ENCODE data around the gene TIMD4. TPM values are rescaled to one million over a fixed set of nuclear protein-coding genes. Genes with fewer than 3 reads are reported as not detected.

Gene TIMD4
- total RNA-seq, 4 donors from 2014 or later, result 1.0 TPM; not detected in 3

DNA sequence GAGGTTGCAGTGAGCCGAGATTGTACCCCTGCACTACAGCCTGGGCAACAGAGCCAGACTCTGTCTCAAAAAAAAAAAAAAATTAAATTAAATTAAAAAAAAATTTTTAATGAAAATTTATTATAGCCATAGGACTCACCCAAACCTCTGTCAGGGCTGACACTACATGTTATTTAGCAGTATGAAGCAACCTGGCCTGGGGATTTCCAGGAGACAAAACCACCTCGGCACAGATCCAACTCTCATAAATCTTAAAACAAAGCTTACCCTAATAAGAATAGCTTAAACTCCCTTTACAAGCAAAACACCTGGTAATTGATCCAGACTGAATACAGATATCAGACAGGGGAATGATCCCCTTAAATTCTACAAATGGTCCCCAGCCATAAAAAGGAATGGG lies 74.5 kb downstream of the TIMD4 start:
- H3K4me1 ChIP-seq, result no peaks in the 10 kb centered on the region
- H3K9me3 ChIP-seq, result no peaks in the 10 kb centered on the region
- no peaks in the 10 kb centered on the region for H3K36me3 ChIP-seq
- no peak overlapping the region for H3K4me3 ChIP-seq
- TF ChIP-seq, protein P1, sequence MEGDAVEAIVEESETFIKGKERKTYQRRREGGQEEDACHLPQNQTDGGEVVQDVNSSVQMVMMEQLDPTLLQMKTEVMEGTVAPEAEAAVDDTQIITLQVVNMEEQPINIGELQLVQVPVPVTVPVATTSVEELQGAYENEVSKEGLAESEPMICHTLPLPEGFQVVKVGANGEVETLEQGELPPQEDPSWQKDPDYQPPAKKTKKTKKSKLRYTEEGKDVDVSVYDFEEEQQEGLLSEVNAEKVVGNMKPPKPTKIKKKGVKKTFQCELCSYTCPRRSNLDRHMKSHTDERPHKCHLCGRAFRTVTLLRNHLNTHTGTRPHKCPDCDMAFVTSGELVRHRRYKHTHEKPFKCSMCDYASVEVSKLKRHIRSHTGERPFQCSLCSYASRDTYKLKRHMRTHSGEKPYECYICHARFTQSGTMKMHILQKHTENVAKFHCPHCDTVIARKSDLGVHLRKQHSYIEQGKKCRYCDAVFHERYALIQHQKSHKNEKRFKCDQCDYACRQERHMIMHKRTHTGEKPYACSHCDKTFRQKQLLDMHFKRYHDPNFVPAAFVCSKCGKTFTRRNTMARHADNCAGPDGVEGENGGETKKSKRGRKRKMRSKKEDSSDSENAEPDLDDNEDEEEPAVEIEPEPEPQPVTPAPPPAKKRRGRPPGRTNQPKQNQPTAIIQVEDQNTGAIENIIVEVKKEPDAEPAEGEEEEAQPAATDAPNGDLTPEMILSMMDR (IDR thresholded peaks at IDR 0.05), result no peak
- no peak for TF ChIP-seq POLR2A (IDR thresholded peaks at IDR 0.05)
- no peak overlapping the region for H3K27ac ChIP-seq
- H3K27me3 ChIP-seq, result no peaks in the 10 kb centered on the region
- no peak for DNase-seq
- intact Hi-C loops (cut with DNase I; ENCODE audit: low total_unique reads), result no loop called here

DNA sequence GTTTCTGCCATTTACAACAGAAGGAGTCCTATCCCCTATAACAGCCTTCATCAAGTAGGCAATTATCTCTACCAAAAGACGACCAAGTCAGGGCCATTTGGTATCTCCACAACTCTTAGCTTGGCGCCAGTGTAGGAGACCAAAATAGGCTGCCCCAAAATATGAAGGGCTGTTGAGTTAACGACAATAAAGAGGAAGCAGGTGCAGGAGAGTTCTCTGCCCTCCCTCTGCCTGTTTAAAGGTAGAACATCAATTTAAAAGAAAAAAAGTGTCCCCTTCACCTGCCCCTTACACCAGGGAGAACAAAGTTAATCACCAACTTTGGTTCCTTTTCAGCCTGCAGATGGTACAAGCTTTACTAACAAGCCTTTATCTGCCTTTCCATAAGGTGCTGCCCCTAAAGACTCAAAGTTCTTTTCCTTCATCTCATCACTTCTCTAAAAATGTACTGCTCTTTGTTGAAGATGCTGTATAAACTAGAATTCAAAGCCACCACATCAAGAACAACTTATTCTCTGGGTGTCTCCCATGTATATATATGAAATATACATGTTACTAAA lies 79.6 kb downstream of the TIMD4 start:
- TF ChIP-seq POLR2A (IDR thresholded peaks at IDR 0.05), result no peak
- TF ChIP-seq, protein P1 (IDR thresholded peaks at IDR 0.05), result no peak
- DNase-seq, result no peak
- Histone ChIP-seq H3K36me3 (no peaks in the 10 kb centered on the region), H3K4me1 (no peaks in the 10 kb centered on the region), H3K27ac (no peak overlapping the region), H3K9me3 (no peaks in the 10 kb centered on the region), H3K4me3 (no peak overlapping the region), H3K27me3 (no peaks in the 10 kb centered on the region)
- intact Hi-C loops (cut with DNase I; ENCODE audit: low total_unique reads), result no loop called here

DNA sequence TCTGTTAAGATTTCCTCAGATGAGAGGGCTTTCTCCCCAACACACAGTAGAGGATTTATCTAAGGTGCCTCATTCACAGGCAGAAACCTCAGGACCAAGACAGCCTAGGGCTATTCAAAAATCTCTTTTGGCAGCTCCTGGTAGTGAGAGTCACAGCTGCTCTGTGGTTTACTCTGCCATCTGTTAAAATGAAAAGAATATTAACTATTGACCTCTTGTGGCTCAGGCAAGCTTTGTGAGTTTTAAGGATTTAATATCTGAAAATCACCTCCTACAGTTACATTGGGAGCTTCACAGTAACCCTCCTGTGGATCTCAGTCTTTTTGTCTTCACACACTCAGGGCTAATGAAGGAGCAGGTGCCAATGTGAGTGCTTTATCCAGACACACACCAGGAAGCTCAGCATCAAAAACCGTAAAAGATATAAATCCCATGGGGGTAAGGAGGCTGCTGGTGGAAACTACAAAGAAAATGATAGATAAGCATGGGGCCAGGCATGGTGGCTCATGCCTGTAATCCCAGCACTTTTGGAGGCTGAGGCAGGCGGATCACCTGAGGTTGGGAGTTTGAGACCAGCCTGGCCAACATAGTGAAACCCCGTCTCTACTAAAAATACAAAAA lies 83.3 kb downstream of the TIMD4 start:
- intact Hi-C loops (cut with DNase I; ENCODE audit: low total_unique reads), result no loop called here

DNA sequence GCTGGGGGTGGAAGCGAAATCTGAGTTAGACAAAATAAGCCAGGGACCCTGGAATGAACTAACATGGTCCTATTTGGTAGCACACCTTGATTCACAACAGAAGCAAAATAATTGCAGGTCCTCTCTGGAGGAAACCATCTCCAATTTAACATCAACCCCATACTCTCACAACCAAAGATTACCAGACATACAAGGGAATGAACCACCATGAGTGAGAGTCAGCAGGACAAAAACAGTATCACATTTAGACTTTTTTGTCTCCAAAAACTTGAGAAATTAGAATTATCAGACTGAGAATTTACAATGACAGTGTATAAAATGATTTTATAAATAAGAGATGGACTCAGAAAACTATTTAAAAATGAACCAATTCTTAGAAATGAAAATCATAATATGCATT lies 91.8 kb downstream of the TIMD4 start:
- Histone ChIP-seq H3K27me3 (no peaks in the 10 kb centered on the region), H3K4me3 (no peak overlapping the region), H3K9me3 (no peaks in the 10 kb centered on the region), H3K27ac (no peak overlapping the region), H3K36me3 (no peaks in the 10 kb centered on the region), H3K4me1 (no peaks in the 10 kb centered on the region)
- DNase-seq, result no peak
- intact Hi-C loops (cut with DNase I; ENCODE audit: low total_unique reads), result no loop called here
- no peak for TF ChIP-seq POLR2A (IDR thresholded peaks at IDR 0.05)
- TF ChIP-seq, protein P1 (IDR thresholded peaks at IDR 0.05), result no peak

More for the DNA sequence above, 83.3 kb downstream of the TIMD4 start:
- Histone ChIP-seq H3K36me3 (no peaks in the 10 kb centered on the region), H3K27me3 (no peaks in the 10 kb centered on the region), H3K27ac (no peak overlapping the region), H3K4me3 (no peak overlapping the region), H3K4me1 (no peaks in the 10 kb centered on the region), H3K9me3 (no peaks in the 10 kb centered on the region)
- TF ChIP-seq, protein P1 (IDR thresholded peaks at IDR 0.05), result no peak
- no peak for TF ChIP-seq POLR2A (IDR thresholded peaks at IDR 0.05)
- no peak for DNase-seq

DNA sequence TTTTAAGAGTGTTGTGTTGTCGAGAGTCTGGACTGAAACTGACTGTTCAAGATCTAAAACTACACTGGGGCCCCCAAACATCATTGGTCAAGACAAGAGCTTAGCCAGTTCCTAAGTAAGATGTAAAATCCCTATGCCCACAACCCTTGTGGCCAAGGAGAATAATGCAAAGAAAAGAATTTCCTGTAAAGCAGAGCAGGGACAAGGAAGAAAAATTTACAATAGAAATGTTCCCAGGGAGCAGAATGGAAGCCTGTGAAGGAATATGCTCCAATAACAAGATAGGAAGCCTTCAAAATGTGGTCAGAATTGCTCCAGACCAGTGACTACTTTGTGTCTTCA lies 92.6 kb downstream of the TIMD4 start:
- TF ChIP-seq, protein P1 (IDR thresholded peaks at IDR 0.05), result no peak
- no peak for TF ChIP-seq POLR2A (IDR thresholded peaks at IDR 0.05)
- DNase-seq, result no peak
- no peak overlapping the region for H3K27ac ChIP-seq
- H3K4me1 ChIP-seq, result no peaks in the 10 kb centered on the region
- no peak overlapping the region for H3K4me3 ChIP-seq
- no peaks in the 10 kb centered on the region for H3K27me3 ChIP-seq
- H3K36me3 ChIP-seq, result no peaks in the 10 kb centered on the region
- H3K9me3 ChIP-seq, result no peaks in the 10 kb centered on the region
- intact Hi-C loops (cut with DNase I; ENCODE audit: low total_unique reads), result no loop called here

Other genes with a start within 250 kb of the TIMD4 start
- gene PPP1R2B, start 112.9 kb downstream of the TIMD4 start, total RNA-seq, result under 1 TPM in 1 of 4 donors, not detected in 3; 0.46 TPM
- gene HAVCR1, start 95.9 kb upstream of the TIMD4 start, total RNA-seq, result under 1 TPM in 1 of 4 donors, not detected in 3; 0.55 TPM
- gene HAVCR2, start 145.8 kb upstream of the TIMD4 start, total RNA-seq, result 1 to 10 TPM; 1.0 to 5.5 (median 2.3) TPM
- gene MED7, start 179.6 kb upstream of the TIMD4 start, total RNA-seq, result 10 to 100 TPM in 3 of 4 donors, 1 to 10 TPM in 1; 3.8 to 22.5 (median 13.6) TPM
- gene GARIN3, start 203.0 kb upstream of the TIMD4 start, total RNA-seq, result not detected
- gene ITK, start 217.6 kb upstream of the TIMD4 start, total RNA-seq, result 1 to 10 TPM in 2 of 4 donors, under 1 TPM in 2; 0.41 to 2.8 (median 1.8) TPM